IMR-90 (cell line): ENCODE results near the gene PISD. TPM values are rescaled to one million over a fixed set of nuclear protein-coding genes. Genes with fewer than 3 reads are reported as not detected.

Experiments used
- CEBPB ChIP-seq: IDR thresholded peaks from 2 replicates; pipeline ENCODE4 v1.6.1; 2012; ENCODE audit warnings: low read depth, low read length, improper control_type of control experiment
- FOS ChIP-seq: fragments of 150-350 bp; IDR thresholded peaks from 2 replicates; pipeline ENCODE4 v1.6.1; 2016; ENCODE audit warnings: low read depth, low read length
- MAZ ChIP-seq: IDR thresholded peaks from 2 replicates; pipeline ENCODE4 v1.6.1; 2012; ENCODE audit warnings: low read depth, mild to moderate bottlenecking, low read length, improper control_type of control experiment, moderate library complexity, borderline replicate concordance
- POLR2A ChIP-seq: IDR thresholded peaks from 2 replicates; pipeline ENCODE4 v1.6.1; 2012; ENCODE audit warnings: mild to moderate bottlenecking, low read depth, low read length
- RCOR1 ChIP-seq: IDR thresholded peaks from 2 replicates; pipeline ENCODE4 v1.6.1; 2012; ENCODE audit warnings: mild to moderate bottlenecking, low read length, improper control_type of control experiment; ENCODE audit not compliant: insufficient replicate concordance
- RFX5 ChIP-seq: IDR thresholded peaks from 2 replicates; pipeline ENCODE4 v1.8.0; 2012; ENCODE audit warnings: low read depth, mild to moderate bottlenecking, low read length, moderate library complexity
- polyA plus RNA-seq, 3 experiments: library from polyadenylated mRNA; depleted of rRNA; stranded (reverse); fragments of >200 nt; gene quantifications; 2 replicates each; pipeline ENCODE4 v1.2.3, GENCODE V29; 2012; ENCODE audit warnings: low replicate concordance in 1 of 3
- total RNA-seq: library from RNA; depleted of rRNA; stranded (reverse); fragments of >200 nt; gene quantifications from 2 replicates; pipeline ENCODE4 v1.2.3, GENCODE V29; 2012
- TF ChIP-seq, protein P1 (sequence below): fragments of 150-350 bp; IDR thresholded peaks from 2 replicates; pipeline ENCODE4 v1.6.1; 2016; ENCODE audit warnings: low read depth, mild to moderate bottlenecking, low read length, moderate library complexity, borderline replicate concordance

Gene PISD
- total and polyA plus RNA-seq, 2 of the 4 experiments (the other 2 are of a cell fraction), result 34.1 to 48.8 TPM

DNA sequence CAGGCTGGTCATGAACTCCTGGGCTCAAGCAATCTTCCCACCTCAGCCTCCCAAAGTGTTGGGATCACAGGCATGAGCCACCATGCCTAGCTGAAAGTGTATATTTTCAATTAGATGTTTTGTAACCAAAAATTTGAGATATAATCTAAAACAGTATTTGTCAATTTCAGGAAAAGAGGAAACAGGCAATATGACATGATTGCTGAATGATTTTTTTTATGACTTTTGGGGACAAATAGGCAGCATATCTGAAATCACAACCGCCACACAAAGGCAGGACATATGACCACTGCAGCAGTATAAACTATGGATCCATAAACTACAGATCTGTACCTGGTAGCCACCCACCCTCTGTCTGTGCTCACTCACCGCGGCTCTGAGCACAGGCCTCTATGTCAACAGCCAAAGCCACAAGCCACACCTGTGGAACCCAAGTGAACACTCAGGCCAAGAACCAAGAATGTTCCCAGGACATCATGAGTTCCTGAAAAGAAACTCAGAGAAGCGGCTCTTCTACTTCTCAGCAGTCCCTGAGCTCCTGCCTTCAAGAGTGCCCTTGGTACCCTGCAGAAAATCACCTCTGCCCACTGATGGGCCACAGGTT is 22.5 kb downstream of the PISD start (continued):
- TF ChIP-seq RCOR1 (no peak), FOS (no peak), MAZ (no peak), RFX5 (no peak), POLR2A (no peak), CEBPB (no peak)
- TF ChIP-seq, protein P1, sequence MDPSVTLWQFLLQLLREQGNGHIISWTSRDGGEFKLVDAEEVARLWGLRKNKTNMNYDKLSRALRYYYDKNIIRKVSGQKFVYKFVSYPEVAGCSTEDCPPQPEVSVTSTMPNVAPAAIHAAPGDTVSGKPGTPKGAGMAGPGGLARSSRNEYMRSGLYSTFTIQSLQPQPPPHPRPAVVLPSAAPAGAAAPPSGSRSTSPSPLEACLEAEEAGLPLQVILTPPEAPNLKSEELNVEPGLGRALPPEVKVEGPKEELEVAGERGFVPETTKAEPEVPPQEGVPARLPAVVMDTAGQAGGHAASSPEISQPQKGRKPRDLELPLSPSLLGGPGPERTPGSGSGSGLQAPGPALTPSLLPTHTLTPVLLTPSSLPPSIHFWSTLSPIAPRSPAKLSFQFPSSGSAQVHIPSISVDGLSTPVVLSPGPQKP, result no peak
